GM21367 (cell line): ENCODE measurements around the gene ATP8B3.
"Not testable (repeated sequence)": the region's sequence is repeated elsewhere in the genome, so short reads cannot be mapped to it uniquely, and the experiment has no call there.

Experiments used
- ATAC-seq: cut with Tn5 transposase; IDR thresholded peaks from one replicate; pipeline ENCODE4 v1.9.1; 2021; ENCODE audit not compliant: unreplicated experiment

Gene ATP8B3

DNA sequence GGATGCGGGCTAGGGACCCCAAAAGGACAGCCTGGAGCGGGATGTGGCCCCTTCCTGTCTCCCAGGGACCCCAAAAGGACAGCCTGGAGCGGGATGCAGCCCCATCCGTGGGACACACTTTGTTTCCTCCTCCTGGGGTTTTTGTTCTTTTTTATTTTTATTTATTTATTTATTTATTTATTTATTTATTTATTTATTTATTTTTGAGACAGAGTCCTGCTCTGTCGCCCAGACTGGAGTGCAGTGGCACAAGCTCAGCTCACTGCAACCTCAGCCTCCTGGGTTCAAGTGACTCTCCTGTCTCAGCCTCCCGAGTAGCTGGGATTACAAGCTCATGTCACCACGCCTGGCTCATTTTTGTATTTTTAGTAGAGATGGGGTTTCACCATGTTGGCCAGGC, 14.8 kb downstream of the ATP8B3 start:
- not testable (repeated sequence) for ATAC-seq

DNA sequence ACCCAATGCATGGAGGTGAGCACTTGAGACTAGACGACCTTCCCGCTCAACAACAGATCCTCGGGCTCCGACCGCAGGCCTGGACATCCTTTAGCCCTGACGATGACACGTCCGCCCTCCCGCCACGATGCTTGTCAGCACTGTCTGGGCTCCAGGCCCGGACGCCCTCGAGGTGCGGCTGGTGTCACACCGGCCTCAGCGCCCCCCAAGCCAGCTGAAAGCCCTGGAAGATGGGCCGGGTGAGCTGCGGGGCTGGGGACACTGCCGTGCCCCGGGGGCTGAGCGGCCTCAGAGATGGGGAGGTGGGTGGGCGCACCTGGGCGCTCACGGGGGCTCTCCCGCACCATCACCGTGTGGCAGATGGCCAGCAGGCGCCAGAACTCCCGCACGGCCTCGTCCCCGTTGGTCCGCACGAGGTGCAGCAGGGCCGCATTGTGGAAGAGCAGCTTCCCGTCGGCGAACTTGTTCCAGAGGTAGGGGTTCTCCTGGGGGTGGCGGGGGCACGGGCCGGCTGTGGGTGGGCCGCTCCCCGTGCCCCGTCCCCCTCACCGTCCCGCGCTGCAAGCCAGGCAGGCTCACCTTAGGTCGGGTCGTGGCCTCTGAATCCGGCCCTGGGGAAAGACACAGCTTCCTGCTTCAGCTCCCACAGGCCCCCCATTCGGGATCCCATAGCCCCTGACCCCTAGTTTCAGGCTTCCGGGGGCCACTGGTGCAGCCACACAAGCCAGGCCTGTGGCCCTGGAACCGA, 15.5 kb downstream of the ATP8B3 start:
- ATAC-seq = no peak

DNA sequence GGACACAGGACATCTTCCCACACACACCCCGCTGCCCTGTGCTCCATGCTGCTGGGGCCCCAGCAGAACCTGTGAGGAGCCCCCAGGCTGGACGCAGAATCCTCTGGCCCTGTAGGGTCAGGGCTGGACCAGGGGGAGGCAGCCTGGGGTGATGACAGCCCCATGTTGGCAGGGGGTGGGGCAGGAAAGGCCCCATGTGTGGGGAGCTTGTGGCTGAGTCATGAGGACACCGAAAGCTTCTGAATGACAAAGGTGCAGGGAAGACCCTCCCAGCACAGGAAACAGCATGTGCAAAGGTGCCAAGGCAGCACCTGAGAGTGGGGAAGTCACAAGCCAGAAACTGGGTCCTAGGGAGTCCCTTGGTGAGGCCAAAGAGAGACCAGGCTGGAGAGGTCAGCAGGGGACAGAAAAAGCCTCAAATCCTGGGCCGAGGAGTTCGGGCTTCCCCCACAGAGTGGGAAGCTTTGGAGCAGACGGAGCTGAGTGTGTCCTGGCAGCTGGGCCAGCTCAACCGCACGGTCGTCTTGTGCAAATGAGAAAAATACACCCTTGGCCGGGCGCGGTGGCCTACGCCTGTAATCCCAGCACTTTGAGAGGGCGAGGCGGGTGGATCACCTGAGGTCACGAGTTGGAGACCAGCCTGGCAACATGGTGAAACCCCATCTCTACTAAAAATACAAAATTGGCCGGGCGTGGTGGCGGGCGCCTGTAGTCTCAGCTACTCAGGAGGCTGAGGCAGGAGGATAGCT, 17.5 kb downstream of the ATP8B3 start:
- ATAC-seq = no peak

DNA sequence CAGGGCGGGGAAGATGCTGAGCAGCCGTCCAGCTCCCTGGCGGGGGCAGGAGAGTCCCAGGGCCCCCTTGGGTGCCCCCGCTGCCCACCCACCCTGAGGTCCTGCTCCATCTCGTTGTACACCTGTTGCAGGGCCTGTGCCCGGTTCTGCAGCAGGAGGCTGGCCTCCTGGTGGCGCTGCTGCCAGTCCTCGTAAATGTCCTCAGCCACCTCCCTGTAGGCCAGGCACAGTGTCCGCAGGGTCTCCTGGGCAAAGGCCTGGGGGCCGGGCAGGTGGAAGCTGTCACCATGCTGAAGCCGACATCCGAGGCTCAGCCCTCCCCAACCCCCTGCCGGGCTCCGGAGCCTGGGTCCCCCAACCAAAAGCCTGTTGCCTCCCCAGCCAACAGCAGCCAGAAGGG, 20.2 kb downstream of the ATP8B3 start:
- no peak for ATAC-seq

DNA sequence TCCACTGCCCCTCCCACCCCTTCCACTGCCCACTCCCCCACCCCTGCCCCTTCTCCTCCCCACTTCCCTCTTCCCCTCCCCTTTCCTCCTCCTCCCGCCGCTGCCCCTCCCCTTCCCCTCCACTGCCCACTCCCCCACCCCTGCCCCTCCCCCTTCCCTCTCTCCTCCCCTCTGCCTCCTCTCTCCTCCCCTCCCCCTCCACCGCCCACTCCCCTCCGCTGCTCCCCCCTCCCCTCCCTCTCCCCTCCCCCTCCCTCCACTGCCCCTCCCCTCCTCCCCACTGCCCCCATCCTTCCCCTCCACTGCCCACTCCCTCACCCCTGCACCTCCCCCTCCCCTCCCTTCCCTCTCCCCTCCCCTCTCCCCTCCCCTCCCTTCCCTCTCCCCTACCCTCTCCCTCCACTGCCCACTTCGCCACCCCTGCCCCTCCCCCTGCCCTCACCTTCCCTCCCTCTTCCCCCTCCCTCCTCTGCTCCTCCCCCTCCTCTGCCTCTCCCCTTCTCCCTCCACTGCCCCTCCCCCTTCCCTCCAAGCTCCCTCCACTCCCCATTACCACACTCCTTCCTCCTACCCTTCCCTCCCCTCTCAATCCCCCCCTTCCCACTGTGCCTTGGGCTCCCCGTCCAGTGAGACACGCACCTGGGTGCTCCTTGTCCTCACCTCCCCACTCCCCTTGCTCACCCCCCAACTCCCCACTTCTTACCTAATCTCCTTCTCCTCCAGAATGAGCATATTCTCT, 21.9 kb downstream of the ATP8B3 start:
- no peak for ATAC-seq

DNA sequence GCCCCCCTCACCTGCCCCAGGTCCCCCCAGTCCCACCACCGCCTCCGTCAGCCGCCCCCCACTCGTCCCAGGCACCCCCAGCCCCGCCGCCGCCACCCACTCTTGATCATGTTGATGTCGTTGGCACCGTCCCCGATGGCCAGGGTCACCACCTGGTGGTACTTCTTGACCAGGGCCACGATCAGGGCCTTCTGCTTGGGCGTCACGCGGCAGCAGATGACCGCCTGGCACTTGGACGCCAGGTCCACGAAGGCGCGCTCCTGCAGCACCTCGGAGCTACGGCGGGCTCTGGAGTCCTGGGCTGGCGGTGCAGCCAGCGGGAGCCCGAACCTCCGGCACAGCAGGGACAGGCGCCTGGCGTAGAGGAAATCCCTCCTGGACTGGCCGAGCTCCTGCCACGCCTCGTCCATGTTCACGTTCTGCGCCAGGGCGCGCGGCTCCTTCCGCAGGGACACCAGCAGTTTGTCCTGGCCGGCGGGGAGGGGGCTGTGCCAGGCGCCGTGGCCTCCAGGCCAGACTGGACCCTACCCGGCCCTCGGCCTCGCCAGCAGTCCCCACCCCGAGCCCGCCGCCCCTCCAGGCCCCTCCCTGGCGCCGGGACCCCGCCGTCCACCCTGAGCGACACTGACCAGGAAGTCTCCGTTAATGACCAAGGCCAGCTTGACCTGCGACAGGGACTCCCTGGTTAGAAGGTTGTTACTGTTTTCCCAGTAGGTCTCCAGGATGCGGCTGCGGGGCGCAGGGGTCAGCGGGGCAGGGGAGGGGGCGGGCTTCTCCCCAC, 22.6 kb downstream of the ATP8B3 start:
- no peak for ATAC-seq

DNA sequence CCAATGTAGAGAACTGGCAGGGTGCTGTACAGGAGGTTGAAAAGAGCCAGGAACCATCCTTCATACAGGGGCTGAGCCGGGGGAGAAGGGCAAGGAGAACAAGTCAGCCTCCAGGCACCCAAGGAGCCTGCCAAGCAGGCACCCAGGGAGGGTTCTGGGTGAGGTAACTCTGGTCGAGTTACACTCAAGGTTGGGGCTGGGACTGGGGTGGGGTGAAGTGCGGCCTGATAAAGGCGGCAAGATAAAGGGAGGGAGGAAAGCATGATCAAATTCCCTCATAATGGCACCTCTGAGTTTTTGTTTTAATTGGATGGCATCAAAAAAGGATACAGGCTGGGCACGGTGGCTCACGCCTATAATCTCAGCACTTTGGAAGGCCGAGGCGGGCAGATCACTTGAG, 25.0 kb downstream of the ATP8B3 start:
- no peak for ATAC-seq

DNA sequence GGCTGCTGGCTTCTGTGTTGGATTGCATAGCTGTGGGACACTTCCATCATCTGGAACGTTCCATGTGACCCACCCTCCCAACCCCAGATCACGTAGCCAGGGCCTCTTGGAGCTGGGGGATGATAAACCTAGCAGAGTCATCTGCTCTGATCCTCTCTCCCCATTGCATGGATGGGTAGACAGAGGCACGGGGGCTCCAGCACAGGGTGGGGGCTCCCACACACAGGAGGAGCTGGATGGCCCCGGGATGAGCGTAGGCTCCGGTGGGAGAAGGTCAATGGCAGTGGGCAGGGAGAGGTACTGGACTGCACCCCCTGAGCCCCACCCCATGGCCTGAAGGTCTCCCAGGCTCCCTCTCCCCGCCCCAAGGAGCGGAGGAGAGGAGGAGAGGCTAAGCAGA, 25.4 kb downstream of the ATP8B3 start:
- no peak for ATAC-seq

DNA sequence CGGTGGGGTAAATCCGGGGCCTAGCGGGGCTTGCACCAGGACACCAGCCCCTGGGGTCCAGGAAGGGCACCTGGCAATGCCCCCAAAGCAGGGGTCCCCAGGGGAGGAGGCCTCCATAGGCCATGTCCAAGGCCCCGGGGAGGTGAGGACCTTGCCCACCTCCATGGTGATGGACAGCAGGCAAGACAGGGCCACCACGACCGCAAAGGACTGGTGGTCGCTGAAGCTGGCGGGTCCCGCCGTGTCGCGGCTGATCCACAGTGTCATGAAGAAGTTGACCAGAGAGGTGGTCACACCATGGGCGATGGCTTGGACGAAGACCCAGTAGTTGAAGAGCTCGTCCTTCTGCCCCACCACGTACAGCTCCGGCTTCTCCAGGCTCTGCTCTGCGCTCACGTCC, 26.8 kb downstream of the ATP8B3 start:
- ATAC-seq = no peak

DNA sequence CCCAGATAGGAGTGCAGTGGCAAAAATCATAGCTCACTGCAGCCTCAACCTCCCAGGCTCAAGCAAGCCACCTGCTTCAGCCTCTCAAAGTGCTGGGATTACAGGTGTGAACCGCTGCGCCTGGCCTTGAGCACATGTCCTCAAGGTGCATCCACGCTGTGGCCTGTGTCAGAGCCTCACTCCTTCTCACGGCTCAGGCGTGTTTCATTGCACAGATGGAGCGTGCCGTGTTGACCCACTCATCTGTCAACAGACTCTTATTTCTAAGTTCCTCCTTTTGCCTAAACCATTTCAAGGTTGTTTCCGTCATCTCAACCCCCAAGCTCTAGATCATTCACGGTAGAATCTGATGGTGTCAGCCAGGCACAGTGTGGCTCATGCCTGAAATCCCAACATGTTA, 28.2 kb downstream of the ATP8B3 start:
- ATAC-seq = no peak

DNA sequence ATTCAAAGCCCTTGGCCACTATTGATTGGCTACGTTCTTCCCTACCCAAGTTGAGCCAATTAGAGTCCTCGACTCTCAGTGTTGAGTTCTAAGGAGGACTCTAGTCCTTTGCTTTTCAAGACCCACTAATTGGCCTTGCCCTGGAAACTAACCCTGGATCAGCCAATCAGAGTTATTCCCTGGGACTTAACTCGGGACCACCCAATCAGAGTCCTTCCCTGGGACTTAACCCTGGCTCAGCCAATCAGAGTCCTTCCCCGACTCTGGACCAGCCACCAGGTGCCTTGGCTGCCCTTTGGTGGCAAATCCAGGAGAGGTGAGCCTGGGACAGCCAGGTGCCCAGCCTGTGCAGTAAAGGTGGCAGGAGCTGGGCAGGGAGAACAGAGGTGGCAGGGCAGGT, 28.7 kb downstream of the ATP8B3 start:
- no peak for ATAC-seq

DNA sequence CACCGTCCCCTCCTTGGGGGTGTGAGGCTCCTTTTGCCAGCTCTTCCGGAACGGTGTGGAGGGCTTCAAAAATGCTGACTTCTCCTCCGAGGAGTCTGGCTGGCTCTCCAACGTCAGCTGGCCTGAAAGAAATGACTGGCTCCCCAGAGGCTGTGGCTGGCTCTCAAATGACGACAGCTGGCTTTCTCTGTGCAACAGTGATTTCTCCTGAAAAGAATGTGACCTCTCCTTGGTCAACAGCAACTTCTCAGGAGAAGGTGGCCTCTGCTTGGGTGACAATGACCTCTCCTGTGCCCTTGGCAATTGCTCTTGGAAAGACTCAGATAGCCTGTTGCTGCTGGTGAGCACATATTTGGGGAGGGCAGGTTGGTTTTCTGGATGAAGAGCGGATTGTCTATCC, 29.6 kb downstream of the ATP8B3 start:
- no peak for ATAC-seq

DNA sequence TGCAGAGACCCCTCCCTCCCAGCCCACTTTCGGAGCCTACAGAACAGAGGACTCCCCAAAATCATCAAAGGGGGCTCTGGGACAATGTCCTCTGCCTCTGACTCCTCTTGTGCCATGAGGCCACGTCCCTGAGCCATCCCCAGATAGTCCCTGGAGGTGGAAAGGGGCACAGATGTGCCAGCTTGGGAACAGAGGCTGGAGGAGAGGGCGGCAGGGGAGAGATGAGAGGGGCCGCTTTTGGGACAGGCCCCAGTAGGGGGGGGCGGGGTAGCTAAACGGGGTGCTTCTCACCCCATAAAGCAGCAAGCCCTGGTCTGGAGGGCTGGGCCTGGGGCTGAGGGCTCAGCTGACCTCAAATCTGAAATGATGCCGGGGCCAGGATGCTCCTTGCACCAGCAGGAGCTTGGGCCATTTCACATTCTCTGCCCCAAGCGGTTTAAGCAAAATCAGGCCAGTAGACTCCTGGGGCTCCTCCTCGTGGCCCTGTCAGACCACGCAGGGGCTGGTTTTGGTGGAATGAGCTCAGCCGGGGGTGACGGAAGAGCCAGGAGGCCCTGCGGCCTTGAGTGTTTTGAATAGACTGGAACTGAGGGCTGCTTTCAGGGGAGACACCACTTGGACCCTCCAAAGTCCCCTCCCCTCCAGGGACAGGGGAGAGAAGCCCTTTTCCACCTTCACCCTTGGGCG, 31.7 kb downstream of the ATP8B3 start:
- ATAC-seq = no peak

DNA sequence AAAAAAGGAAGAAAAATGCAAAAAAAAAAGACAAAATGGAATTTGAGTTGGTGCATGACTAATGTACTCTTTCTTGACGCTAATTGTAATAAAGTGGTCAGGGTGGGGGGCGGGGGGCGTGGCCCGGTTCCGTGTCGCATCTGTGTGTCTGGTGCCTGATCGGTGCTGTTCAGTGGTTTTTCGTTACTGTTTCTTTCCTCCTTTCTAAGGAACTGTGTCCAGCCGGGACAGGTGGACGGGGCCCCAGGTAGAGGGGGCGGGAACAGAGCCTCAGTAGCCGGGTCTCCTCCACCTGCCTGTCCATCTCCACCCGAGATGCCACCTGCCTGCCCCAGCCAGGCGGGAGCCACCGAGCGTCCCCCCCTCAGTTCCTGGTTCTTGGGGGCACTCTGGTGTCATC, 32.5 kb downstream of the ATP8B3 start:
- no peak for ATAC-seq

DNA sequence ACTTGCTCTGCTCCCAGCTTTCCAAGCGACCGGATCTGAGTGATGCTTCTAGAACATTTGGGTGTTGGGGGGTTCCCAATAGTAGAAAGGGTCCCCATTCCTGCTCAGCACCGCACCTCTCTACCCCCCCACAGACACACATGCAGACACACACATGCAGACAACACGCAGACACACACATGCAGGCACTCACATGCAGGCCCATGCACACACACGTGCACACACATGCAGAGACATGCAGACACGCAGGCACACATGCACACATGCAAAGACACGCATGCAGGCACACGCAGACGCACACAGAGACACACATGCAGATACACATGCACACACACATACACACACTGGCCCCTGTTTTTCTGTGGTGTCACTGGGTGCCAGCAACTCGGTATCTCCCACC, 34.9 kb downstream of the ATP8B3 start:
- ATAC-seq = no peak

DNA sequence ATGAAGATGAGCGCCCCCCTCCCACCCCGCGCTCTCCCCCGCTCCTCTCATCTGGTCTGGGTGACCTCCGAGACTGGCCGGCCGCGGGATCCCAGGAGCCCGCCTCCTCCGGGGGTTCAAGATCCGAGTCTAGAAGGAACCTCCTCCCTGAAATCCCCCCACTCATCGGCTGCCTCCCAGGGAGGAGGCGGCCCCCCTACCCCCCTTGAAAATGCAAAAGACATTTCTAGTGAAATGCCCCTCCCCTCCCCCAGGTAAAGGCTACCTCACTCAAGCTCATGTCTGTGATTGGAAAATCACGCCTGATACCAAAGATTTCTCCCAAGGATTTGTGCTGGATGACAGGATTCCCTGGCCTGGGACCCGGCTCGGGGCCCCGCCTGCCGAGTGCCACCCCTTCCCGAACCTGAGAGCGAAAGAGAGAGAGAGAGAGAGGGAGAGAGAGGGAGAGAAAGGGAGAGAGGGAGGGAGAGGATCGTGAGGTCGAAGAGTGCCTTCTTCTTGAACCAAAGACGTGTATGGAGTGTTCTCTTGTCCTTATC, 35.4 kb downstream of the ATP8B3 start:
- ATAC-seq = no peak

DNA sequence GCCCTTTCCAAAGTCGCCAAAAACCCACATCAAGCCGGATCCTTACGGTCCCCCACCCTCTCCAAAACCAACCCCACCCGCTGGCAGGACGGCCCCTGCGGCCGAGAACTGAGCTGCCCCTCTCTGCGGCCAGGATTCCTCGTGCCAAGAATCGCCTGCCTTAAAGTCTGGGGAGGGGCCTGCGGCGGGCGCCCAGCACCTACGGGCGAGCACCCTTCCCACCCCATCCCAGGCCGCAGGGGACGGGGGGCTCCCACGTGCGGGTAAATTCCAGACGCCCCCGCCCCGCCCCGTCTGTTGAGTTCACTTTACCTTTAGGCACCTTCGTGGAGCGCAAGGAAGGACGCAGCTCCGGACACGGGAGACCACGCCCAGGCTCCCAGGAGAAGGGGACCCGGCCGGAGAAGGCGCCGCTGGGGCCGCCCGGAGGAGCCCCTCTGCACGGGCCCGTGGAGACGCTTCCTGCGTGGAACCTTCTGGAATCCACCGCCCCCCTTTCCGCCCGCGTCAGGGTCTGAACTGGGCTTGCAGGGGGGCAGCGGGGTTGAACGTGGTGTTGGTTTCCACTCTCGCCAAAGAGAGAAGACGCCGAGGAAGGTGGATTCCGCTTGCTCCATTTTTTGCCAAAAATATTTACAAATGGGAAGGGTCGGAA, 36.0 kb downstream of the ATP8B3 start:
- no peak for ATAC-seq

DNA sequence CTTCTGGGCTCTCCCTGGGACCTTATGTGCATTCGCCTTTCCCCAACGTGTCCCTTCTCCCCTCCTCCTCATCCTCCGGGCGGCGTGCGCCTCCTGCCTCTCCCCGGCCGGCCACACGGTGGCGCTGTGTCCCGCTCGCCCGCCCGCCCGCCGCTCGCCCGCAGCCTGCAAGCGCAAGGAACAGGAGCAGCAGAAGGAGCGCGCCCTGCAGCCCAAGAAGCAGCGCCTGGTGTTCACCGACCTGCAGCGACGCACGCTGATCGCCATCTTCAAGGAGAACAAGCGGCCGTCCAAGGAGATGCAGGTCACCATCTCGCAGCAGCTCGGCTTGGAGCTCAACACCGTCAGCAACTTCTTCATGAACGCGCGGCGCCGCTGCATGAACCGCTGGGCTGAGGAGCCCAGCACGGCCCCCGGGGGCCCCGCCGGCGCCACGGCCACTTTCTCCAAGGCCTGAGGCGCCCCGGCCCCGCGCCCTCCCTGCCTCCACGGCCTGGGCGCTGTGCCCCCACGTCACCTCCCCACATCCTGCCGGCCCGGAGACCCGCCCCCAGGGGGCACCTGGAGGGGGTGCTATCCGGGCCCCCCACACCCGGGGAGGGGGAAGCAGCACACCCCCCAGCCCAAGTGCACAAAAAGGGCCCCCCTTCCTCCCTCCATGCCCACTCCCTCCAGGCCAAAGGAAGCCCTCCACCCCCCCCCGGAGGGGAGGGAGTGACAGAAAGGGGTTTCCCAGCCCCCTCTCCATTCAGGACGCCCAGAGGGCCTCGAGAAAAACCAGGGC, 36.9 kb downstream of the ATP8B3 start:
- no peak for ATAC-seq

DNA sequence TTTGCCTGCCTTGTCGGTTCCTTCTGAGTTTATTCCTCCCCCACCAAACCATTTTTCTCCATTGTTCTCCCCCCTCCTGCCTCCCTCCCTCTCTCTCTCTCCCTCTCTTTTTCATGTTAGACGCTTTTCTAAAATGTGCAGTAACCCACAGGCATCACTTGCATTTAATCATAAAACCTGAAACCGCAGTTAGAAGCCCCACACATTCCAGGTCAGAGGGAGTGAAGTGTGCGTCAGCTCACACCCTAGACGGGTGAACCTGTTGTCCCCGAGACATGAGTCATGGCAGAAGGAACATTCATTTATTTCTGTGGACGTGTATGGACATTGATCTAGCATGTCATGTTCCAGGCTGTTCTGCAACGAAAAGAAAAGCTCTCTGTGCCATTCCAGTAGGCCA, 38.9 kb downstream of the ATP8B3 start:
- ATAC-seq = no peak
